HG02588 (cell line): ENCODE results near the gene GPC5.

ENCODE experiments used
- ATAC-seq: cut with Tn5 transposase; IDR thresholded peaks from one replicate; pipeline ENCODE4 v1.9.1; 2021; ENCODE audit warnings: mild to moderate bottlenecking, moderate library complexity; ENCODE audit not compliant: unreplicated experiment

The GPC5 gene

GRCh38 chr13:92312823-92313222 lies 914.4 kb downstream of the GPC5 start:
- ATAC-seq = no peak

DNA sequence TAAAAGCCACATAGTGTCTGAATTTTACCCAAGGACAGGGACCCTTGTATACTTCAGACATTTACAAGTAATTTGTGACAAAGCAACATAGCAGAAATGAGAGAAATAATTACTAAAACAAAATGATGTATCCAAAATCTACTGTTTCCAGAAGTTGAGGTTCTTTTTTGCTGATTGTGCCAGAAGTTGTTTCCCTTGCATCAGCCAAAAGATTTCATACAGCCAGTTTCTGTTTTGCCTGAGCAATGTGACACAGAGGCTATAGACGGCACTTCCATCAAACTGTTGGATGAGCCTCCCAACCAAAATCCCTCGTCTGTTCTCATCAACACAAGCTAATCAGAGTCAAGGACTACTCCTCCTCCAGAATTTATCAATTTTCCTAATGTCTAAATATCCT lies 915.0 kb downstream of the GPC5 start:
- no peak for ATAC-seq

DNA sequence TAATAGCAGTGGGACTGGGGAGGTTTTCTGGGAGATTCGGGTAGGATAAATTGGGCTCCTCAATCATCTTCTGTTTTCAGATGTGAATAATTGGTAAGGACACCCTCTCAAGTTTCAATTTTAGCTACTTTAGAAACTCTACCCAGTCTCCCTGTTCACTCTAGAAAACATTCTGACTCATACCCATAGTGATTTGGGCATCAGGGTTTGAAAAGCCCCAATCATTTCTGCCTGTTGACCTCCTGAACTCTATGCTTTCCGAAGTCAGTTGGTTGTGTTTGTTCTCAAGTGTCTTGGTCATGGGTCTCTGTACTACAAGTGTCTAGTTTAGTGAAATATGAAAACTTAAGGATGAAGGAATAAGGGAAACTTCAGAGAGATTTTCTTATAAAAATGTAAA lies 916.8 kb downstream of the GPC5 start:
- ATAC-seq = no peak

DNA sequence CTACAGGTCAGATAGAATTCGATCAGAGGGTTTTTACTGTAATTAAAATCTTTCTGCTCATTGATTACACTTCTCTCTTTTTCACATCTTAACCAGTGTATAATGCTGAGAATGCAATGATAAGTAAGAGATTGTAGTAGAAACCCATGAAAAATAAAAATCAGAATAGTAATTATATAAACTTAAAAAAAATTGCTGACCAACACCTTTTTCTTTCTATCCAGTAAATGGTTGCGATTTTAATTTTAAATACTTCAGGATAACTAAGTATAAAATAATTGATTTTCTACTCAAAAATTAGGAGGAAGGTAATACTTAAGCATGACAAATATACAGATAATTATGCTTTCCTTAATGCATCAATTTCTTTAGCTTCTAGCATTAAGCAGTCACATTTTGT lies 917.6 kb downstream of the GPC5 start:
- ATAC-seq = no peak

- ATAC-seq = no peak
Observed at GRCh38 chr13:92317066-92317465, 918.6 kb downstream of the GPC5 start.

- ATAC-seq = no peak
Observed at GRCh38 chr13:92320323-92320722, 921.9 kb downstream of the GPC5 start.

- ATAC-seq = no peak
Observed at GRCh38 chr13:92321174-92321573, 922.8 kb downstream of the GPC5 start.

DNA sequence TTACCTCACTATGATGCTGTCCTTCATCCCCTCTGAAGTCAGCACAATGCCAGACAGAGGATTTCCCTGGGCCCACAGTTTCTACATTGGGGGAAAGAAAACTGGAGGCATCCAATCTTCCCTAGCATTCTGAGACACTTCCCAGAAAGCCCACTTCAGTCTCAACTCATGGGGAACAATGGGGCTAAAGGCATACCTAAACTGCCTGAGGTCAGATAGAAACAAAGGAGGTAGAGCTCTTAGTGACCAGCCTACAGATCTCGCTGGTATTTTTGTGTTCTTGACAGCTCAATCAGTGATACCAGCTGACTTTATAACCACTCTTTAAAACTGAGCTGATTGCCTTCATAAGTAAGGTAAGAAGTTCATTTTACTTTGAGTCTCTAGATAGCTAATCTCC lies 947.2 kb downstream of the GPC5 start:
- ATAC-seq = no peak

DNA sequence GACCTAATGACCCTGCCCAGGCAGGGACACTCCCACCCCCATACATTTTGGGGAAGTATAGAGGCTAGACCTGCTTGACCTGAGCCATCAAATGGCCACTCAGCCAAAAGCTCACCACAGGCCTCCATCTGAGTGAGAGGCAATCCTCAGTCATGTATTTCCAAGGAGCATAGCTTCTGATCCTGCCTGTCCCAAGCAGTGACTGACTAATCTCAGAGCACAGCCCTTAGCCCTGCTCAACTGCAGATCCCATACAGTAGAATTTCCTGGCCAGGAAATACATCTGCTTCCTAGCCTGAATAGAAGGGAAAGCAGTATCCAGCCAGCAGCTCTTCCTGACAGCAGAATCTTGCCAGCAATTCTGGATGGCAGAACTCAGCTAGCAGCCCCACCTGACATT lies 947.6 kb downstream of the GPC5 start:
- no peak for ATAC-seq

DNA sequence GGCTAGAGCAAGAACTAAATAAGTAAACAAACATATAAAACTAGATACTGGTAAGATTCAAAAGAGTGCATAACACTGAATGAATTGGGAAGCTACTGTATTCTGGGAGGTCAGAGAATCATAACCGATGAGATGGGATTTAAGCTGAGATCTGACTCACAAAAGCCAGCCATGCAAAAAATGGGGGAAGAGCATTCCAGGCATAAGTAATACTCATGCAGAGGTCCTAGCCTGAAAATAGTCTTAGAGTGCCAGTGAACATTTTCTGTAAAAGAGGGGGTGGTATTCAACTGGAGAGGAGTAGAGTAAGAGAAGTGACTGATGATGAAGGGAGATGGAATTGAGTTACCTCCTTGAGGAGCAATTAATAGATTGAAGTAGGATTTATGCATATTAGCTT lies 956.2 kb downstream of the GPC5 start:
- no peak for ATAC-seq

GRCh38 chr13:92355213-92355612 lies 956.8 kb downstream of the GPC5 start:
- no peak for ATAC-seq

- ATAC-seq = no peak
Observed at GRCh38 chr13:92362717-92363116, 964.3 kb downstream of the GPC5 start.

- no peak for ATAC-seq
Observed at GRCh38 chr13:92365904-92366303, 967.5 kb downstream of the GPC5 start.

GRCh38 chr13:92377396-92377795 lies 979.0 kb downstream of the GPC5 start:
- ATAC-seq = no peak

- ATAC-seq = no peak
Observed at GRCh38 chr13:92379371-92379770, 981.0 kb downstream of the GPC5 start.

- ATAC-seq = no peak
Observed at GRCh38 chr13:92384410-92384809, 986.0 kb downstream of the GPC5 start.

DNA sequence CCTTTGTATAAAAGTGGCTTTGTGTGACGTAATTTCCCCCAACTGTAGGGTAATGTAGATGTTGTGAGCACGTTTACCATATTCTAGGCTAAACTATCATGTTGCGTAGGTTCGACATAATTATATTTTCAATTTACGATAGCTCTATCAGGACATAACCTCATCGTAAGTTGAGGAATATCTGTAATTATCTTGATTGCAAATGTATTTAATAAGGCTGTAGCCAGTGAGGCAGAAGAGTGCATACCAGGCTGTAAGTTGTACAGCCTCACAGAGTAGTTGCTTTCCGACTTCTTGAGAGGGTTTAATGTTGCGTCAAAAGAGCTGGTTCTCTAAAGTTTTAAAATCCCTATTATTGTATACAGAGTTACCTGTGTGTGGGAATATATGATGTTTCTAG lies 988.8 kb downstream of the GPC5 start:
- ATAC-seq = no peak

- ATAC-seq = no peak
Observed at GRCh38 chr13:92390217-92390616, 991.8 kb downstream of the GPC5 start.

GRCh38 chr13:92403606-92404005 lies 1005.2 kb downstream of the GPC5 start:
- no peak for ATAC-seq

GRCh38 chr13:92407858-92408257 lies 1009.4 kb downstream of the GPC5 start:
- ATAC-seq = no peak

DNA sequence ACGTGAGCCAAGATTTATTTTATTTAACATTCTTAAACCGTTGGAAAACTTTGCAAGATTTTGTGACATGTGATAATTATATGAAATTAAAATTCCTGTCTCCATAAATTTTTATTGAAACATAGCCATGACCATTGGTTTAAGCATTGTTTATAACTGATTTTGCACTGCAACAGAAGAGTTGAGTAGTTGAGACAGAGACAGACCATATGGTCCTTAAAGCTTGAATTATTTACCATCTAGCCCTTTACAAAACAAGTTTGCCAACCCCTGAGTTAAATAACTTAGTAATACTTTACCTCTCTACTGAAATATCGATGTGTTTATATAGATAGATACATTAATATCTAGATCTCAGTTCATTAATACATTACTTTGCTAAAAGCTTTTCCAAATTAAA lies 1014.1 kb downstream of the GPC5 start:
- ATAC-seq = no peak

- no peak for ATAC-seq
Observed at GRCh38 chr13:92412996-92413395, 1014.6 kb downstream of the GPC5 start.

DNA sequence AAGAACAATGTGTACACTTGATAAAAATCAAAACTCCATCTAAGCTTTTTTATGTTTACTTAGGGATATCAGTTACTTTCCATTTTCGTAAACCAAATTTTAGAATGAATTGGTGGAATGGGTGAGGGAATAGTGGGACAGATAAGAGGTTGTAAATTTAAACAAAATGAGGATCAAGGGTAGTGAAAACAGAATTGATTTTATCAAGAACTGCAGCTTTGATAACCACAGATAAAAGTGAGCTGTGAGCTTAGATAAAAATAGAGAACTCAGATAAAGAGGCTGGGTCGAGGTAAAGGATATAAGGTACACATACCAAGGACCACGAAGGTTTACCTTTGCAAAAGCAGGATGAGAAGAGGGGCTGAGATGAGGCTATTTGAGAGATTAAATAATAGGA lies 1015.0 kb downstream of the GPC5 start:
- ATAC-seq = no peak

DNA sequence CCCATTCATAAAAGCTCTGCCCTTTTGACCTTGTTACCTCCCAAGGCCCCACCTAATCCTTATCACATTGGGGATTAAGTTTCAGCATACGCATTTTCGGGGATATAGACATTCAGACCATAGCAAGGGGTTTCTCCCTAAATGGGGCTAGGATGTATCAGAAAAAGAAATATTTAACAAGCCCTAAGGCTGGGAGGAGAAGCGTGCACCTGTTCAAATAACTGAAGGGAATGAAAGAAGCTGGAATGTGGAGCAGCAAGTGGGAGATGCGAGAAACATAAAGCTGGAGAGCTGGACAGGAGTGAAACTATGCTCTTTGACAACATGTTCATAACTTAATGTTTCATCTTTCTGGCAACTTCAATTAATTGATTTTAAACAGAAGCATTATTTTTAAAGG lies 1016.4 kb downstream of the GPC5 start:
- no peak for ATAC-seq
